GM23338 (cell line): ENCODE data around the gene MOCS3. TPM values are rescaled to one million over a fixed set of nuclear protein-coding genes. Genes with fewer than 3 reads are reported as not detected.

ENCODE experiments used
- ATAC-seq: fragments of 200-7000 bp; cut with Tn5 transposase; 3 replicates; pipeline ENCODE4 v1.9.1; 2020
- DNase-seq: peaks from one replicate; pipeline ENCODE4 v3.0.0-alpha.2; 2015; ENCODE audit warnings: low spot score
- H2AFZ ChIP-seq: fragments of 200-600 bp; sonication (generic); 2 replicates; pipeline ENCODE4 v1.8.0; 2016; ENCODE audit warnings: antibody characterized with exemption, mild to moderate bottlenecking, moderate library complexity
- H3F3A ChIP-seq: fragments of 200-600 bp; sonication (generic); replicated peaks from 2 replicates; pipeline ENCODE4 v1.8.0; 2017; ENCODE audit warnings: antibody characterized with exemption, mixed run types, low read depth
- H3K27ac ChIP-seq: fragments of 200-600 bp; sonication (generic); 2 replicates; pipeline ENCODE4 v1.6.1; 2016; ENCODE audit warnings: low read depth
- H3K27me3 ChIP-seq: fragments of 200-600 bp; sonication (generic); 2 replicates; pipeline ENCODE4 v1.8.0; 2016; ENCODE audit warnings: mild to moderate bottlenecking, mixed run types, moderate library complexity; ENCODE audit not compliant: insufficient read depth
- H3K36me3 ChIP-seq: fragments of 200-600 bp; sonication (generic); 2 replicates; pipeline ENCODE4 v1.8.0; 2016; ENCODE audit warnings: mild to moderate bottlenecking; ENCODE audit not compliant: insufficient read depth
- H3K4me1 ChIP-seq: fragments of 200-600 bp; sonication (generic); 2 replicates; pipeline ENCODE4 v1.8.0; 2016; ENCODE audit warnings: mild to moderate bottlenecking, moderate library complexity; ENCODE audit not compliant: insufficient read depth
- H3K4me2 ChIP-seq: fragments of 200-600 bp; sonication (generic); 2 replicates; pipeline ENCODE4 v1.7.1; 2017; ENCODE audit warnings: mixed run types
- H3K4me3 ChIP-seq: fragments of 200-600 bp; sonication (generic); 2 replicates; pipeline ENCODE4 v1.6.1; 2016; ENCODE audit warnings: mixed run types
- H3K79me2 ChIP-seq: fragments of 200-600 bp; sonication (generic); replicated peaks from 2 replicates; pipeline ENCODE4 v1.8.0; 2017; ENCODE audit warnings: mild to moderate bottlenecking; ENCODE audit not compliant: insufficient read depth
- H3K9me2 ChIP-seq: fragments of 200-600 bp; sonication (generic); 2 replicates; pipeline ENCODE4 v1.8.0; 2017; ENCODE audit not compliant: insufficient read depth
- H4K20me1 ChIP-seq: fragments of 200-600 bp; sonication (generic); replicated peaks from 2 replicates; pipeline ENCODE4 v1.8.0; 2017; ENCODE audit warnings: mild to moderate bottlenecking; ENCODE audit not compliant: insufficient read depth
- H3K27ac Mint-ChIP-seq: 2 replicates; pipeline ENCODE4 v1.8.0; 2020; ENCODE audit warnings: inconsistent platforms, mild to moderate bottlenecking, moderate library complexity, mixed read lengths
- H3K27me3 Mint-ChIP-seq: 3 replicates; pipeline ENCODE4 v1.8.0; 2022; ENCODE audit warnings: low read depth, mild to moderate bottlenecking, moderate library complexity, mixed read lengths, inconsistent platforms; ENCODE audit not compliant: insufficient read depth, poor library complexity
- H3K36me3 Mint-ChIP-seq: 3 replicates; pipeline ENCODE4 v1.8.0; 2021; ENCODE audit warnings: low read depth, mild to moderate bottlenecking, inconsistent platforms, moderate library complexity, mixed read lengths
- H3K4me1 Mint-ChIP-seq: 3 replicates; pipeline ENCODE4 v1.8.0; 2020; ENCODE audit warnings: mild to moderate bottlenecking, inconsistent platforms, mixed read lengths
- H3K4me3 Mint-ChIP-seq: 3 replicates; pipeline ENCODE4 v1.8.0; 2021; ENCODE audit warnings: moderate library complexity, mild to moderate bottlenecking, inconsistent platforms, mixed read lengths
- H3K9me3 Mint-ChIP-seq: 3 replicates; pipeline ENCODE4 v1.8.0; 2020; ENCODE audit warnings: moderate library complexity, mild to moderate bottlenecking, inconsistent platforms, mixed read lengths
- CREB1 ChIP-seq: fragments of 250-450 bp; sonication (Bioruptor Pico); IDR thresholded peaks from 2 replicates; pipeline ENCODE4 v1.5.0; 2020; ENCODE audit warnings: low read depth, mild to moderate bottlenecking, moderate library complexity
- CTCF ChIP-seq, 2 experiments: fragments of 200-600 bp in 1 of 2; sonication (generic) in 1 of 2; conservative IDR thresholded peaks; 2 replicates each; pipeline versions ENCODE4 v1.5.1 to v1.6.1; 2016 to 2017; ENCODE audit warnings: antibody characterized with exemption in 2 of 2, low read depth in 2 of 2, mild to moderate bottlenecking in 2 of 2, moderate library complexity in 1 of 2
- ETS1 ChIP-seq: IDR thresholded peaks from 2 replicates; pipeline ENCODE4 v1.6.1; 2016; ENCODE audit warnings: antibody characterized with exemption
- EZH2 ChIP-seq: fragments of 200-600 bp; sonication (generic); IDR thresholded peaks from one replicate; pipeline ENCODE4 v1.8.0; 2017; ENCODE audit warnings: antibody characterized with exemption, mild to moderate bottlenecking, low read depth; ENCODE audit not compliant: unreplicated experiment
- EZH2phosphoT487 ChIP-seq: fragments of 200-600 bp; sonication (generic); IDR thresholded peaks from one replicate; pipeline ENCODE4 v1.8.1; 2018; ENCODE audit warnings: antibody characterized with exemption; ENCODE audit not compliant: unreplicated experiment
- JUNB ChIP-seq: IDR thresholded peaks from one replicate; pipeline ENCODE4 v1.6.1; 2016; ENCODE audit warnings: antibody characterized with exemption; ENCODE audit not compliant: unreplicated experiment
- NANOG ChIP-seq: IDR thresholded peaks from 2 replicates; pipeline ENCODE4 v1.6.1; 2016; ENCODE audit warnings: antibody characterized with exemption, borderline replicate concordance
- POLR2AphosphoS5 ChIP-seq: IDR thresholded peaks from 2 replicates; pipeline ENCODE4 v1.6.1; 2016; ENCODE audit warnings: antibody characterized with exemption, low read depth
- REST ChIP-seq: IDR thresholded peaks from one replicate; pipeline ENCODE4 v1.6.1; 2018; ENCODE audit warnings: antibody characterized with exemption; ENCODE audit not compliant: unreplicated experiment
- STAT1 ChIP-seq: IDR thresholded peaks from one replicate; pipeline ENCODE4 v1.6.1; 2016; ENCODE audit warnings: antibody characterized with exemption; ENCODE audit not compliant: unreplicated experiment
- ZNF114 ChIP-seq: fragments of 250-450 bp; sonication (Bioruptor Pico); IDR thresholded peaks from 2 replicates; pipeline ENCODE4 v1.5.0; 2020; ENCODE audit warnings: mild to moderate bottlenecking, moderate library complexity
- ZNF331 ChIP-seq: fragments of 250-450 bp; sonication (Bioruptor Pico); IDR thresholded peaks from 2 replicates; pipeline ENCODE4 v1.5.0; 2020; ENCODE audit warnings: low read depth, mild to moderate bottlenecking, moderate library complexity
- ZNF462 ChIP-seq: fragments of 250-450 bp; sonication (Bioruptor Pico); IDR thresholded peaks from 2 replicates; pipeline ENCODE4 v1.5.0; 2020; ENCODE audit warnings: mild to moderate bottlenecking, moderate library complexity
- polyA plus RNA-seq: library from polyadenylated mRNA; unstranded; fragments of >200 nt; fragmentation: Nextera tagmentation; extraction: Ambion mirVana; gene quantifications from 2 replicates; pipeline ENCODE4 v1.2.1, GENCODE V29; 2016
- total RNA-seq: library from RNA; depleted of rRNA; stranded (reverse); fragments of >200 nt; shearing (Covaris generic); gene quantifications from 2 replicates; pipeline ENCODE4 v1.2.3, GENCODE V29; 2014

MOCS3 gene
- total and polyA plus RNA-seq, 2 experiments from 2014 or later, result 2.2 to 9.1 TPM

- Histone ChIP-seq H3K4me2 (no peak overlapping the region), H3K9me2 (no peaks in the 10 kb centered on the region), H2AFZ (0 out of 2 replicates have a peak overlapping the region, but pooled peaks have one; percentile 23), H3K27me3 (no peaks in the 10 kb centered on the region), H3K4me3 (no peak overlapping the region), H3K27ac (no peak overlapping the region), H3K79me2 (no peaks in the 10 kb centered on the region), H3K36me3 (no peaks in the 10 kb centered on the region), H4K20me1 (no peaks in the 10 kb centered on the region; the same call in 1 of the 2 replicates), H3K4me1 (no peaks in the 10 kb centered on the region), H3F3A (no peaks in the 10 kb centered on the region)
- no peak for ATAC-seq
- Mint-ChIP-seq H3K36me3 (no peaks in the 10 kb centered on the region), H3K4me3 (no peak overlapping the region), H3K9me3 (no peaks in the 10 kb centered on the region), H3K4me1 (peaks cover 13% of the 10 kb centered on the region), H3K27me3 (peaks cover 3% of the 10 kb centered on the region), H3K27ac (no peak overlapping the region)
- TF ChIP-seq EZH2phosphoT487 (no peak), ZNF114 (CRISPR knock-in tag) (no peak), STAT1 (no peak), NANOG (no peak), CREB1 (no peak), CTCF (conservative IDR thresholded peaks at IDR 0.05; ENCODE audit: low read depth in 2 of 2) (no peak), EZH2 (no peak), POLR2AphosphoS5 (no peak), JUNB (no peak), REST (no peak), ZNF331 (CRISPR knock-in tag) (no peak), ETS1 (no peak), ZNF462 (CRISPR knock-in tag) (no peak)
- DNase-seq, result no peak
Observed at GRCh38 chr20:50968289-50968688, 9.7 kb downstream of the MOCS3 start.
